Heart left ventricle (tissue), 16 donors: ENCODE measurements around the gene PYGL. TPM values are rescaled to one million over a fixed set of nuclear protein-coding genes. Genes with fewer than 3 reads are reported as not detected.

Experiments
- ATAC-seq, 4 donors: fragments of 200-7000 bp; cut with Tn5 transposase; one replicate each; pipeline ENCODE4 v1.9.1; 2020 to 2022; ENCODE audit warnings: moderate library complexity in 4 of 4, mild to moderate bottlenecking in 3 of 4, moderate number of reproducible peaks in 1 of 4
- DNase-seq, 5 donors: peaks; one replicate each; pipeline ENCODE4 v3.0.0-alpha.2; 2020
- H3K27ac ChIP-seq, 12 donors: fragments of 200-600 bp; sonication (generic) in 4 of 12; one replicate each; pipeline versions ENCODE4 v1.5.0 to v1.8.0; 2016 to 2022; ENCODE audit warnings: mild to moderate bottlenecking in 2 of 12
- H3K27me3 ChIP-seq, 9 donors: fragments of 200-600 bp; sonication (generic) in 2 of 9; one replicate each; pipeline versions ENCODE4 v1.5.1 to v1.8.0; 2016 to 2022; ENCODE audit warnings: mild to moderate bottlenecking in 3 of 9
- H3K36me3 ChIP-seq, 9 donors: fragments of 200-600 bp; sonication (generic) in 2 of 9; one replicate each; pipeline versions ENCODE4 v1.5.0 to v1.8.0; 2018 to 2022; ENCODE audit warnings: mild to moderate bottlenecking in 2 of 9
- H3K4me1 ChIP-seq, 12 donors: fragments of 200-600 bp; sonication (generic) in 4 of 12; one replicate each; pipeline versions ENCODE4 v1.5.0 to v1.8.0; 2016 to 2022; ENCODE audit warnings: mild to moderate bottlenecking in 3 of 12
- H3K4me3 ChIP-seq, 12 donors: fragments of 200-600 bp; sonication (generic) in 4 of 12; one replicate each; pipeline versions ENCODE4 v1.5.0 to v1.8.0; 2017 to 2022; ENCODE audit warnings: mild to moderate bottlenecking in 9 of 12, moderate library complexity in 4 of 12
- H3K9me3 ChIP-seq, 12 donors: fragments of 200-600 bp; sonication (generic) in 4 of 12; one replicate each; pipeline versions ENCODE4 v1.5.0 to v1.8.0; 2016 to 2022; ENCODE audit warnings: mild to moderate bottlenecking in 1 of 12
- POLR2A ChIP-seq, 2 donors: fragments of 450-650 bp; IDR thresholded peaks; one replicate each; pipeline ENCODE4 v1.6.1; 2017; ENCODE audit warnings: antibody characterized with exemption in 2 of 2, mild to moderate bottlenecking in 2 of 2, moderate library complexity in 2 of 2
- WGBS, 4 donors: extraction: QIAGEN DNeasy Blood & Tissue Kit in 2 of 4; methylation state at CpG; one replicate each; pipeline versions ENCODE4 v1.1.5 to v1.1.7; 2013 to 2018; 5-methylcytosine and 5-hydroxymethylcytosine counted together
- intact Hi-C, 10 donors: fragments of 100-400 bp; cut with DNase I; formaldehyde crosslinking; loops; one replicate each; pipeline versions ENCODE4 v1.11.1 to v1.14.2; 2022
- polyA plus RNA-seq, 2 donors: library from polyadenylated mRNA; stranded (reverse); fragments of 200-250 nt; gene quantifications; one replicate each; pipeline ENCODE4 v1.2.3, GENCODE V29; 2013
- total RNA-seq, 9 donors: library from RNA; depleted of rRNA in 2 of 9; stranded (reverse); fragments of >200 nt in 2 of 9; fragmentation: NEBNext Ultra II Directional in 3 of 9; extraction: Animal tissue kit (Norgen Biotek cat#: 25700) in 3 of 9; gene quantifications; one replicate each; pipeline versions ENCODE4 v1.1.0 to v1.2.4, GENCODE V29; 2016 to 2023
- TF ChIP-seq, protein P1 (sequence below), 12 donors: fragments of 200-600 bp; sonication (generic) in 4 of 12; IDR thresholded peaks; one replicate each; pipeline versions ENCODE4 v1.5.0 to v1.8.0; 2018 to 2022; ENCODE audit warnings: antibody characterized with exemption in 12 of 12, mild to moderate bottlenecking in 5 of 12
- donor health status: ischemic (EF 13 %, LVEDD 7.1; RV severe dilation, severe dysfunction).
- donor health status: healthy with polysubstance abuse.
- donor health status: DM: no; HTN: yes; CAD: no.
- donor health status: DM: no; HTN: no; CAD: no.
- donor health status: ischemic (EF 25% LVEDD 6.9; RV normal size, moderate dysfunction).
- donor health status: ischemic (EF 25% LVEDD 5.7; RV mildly dilated, moderate dysfunction).
- donor health status: healthy.
- donor health status: DM: yes; HTN: yes; CAD: no.
- donor health status: ischemic (EF 35%, LVEDD 5.7; RV mildly dilated, moderate dysfunction).
- donor health status: nonischemic (EF 11% LVEDD 7.7; RV severe dilation, severe dysfunction).
- donor health status: DM: yes; HTN: yes; CAD: no.
- donor health status: PGD.
- donor health status: ischemic (EF 29% LVEDD 5.4; RV normal size, mild dysfunction).
- donor health status: nonischemic (EF 23%, LVEDD 6.1; RV moderate dilation, normal function).

PYGL gene
- total and polyA plus RNA-seq, 11 donors: 2.3 to 25.5 (median 6.7) TPM

DNA sequence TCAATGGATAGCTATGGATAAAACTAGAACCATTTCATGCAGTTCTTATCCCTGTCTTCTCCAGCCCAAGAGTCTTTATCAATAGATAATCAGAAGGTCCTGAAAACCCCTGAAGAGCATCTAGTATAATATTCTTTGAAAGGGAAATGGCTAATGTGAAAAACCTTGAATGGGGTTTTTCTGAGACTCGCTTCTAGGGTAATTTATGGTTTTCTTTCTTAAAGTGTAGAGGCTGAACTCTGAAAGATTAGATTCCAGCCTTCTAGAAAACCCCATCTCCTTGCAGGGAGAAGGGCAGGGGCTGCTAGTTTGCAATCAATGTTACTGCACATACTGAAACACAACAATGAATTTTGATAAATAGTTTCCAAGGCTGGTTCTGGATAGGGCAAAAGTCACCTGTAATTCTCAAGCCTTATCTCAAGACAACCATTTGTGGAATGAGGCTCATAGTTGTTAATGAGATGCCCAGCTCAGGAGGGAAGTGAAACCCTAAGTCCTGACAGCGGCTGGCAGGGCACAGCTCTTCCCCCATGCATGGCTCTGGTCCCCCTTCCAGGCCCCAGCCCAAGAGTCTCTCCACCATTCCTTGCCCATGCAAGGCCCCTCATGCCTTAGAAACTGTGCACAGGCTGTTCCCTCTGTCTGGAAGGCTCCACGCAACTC is 33.7 kb upstream of the PYGL start:
- ATAC-seq: no peak
- TF ChIP-seq, protein P1, sequence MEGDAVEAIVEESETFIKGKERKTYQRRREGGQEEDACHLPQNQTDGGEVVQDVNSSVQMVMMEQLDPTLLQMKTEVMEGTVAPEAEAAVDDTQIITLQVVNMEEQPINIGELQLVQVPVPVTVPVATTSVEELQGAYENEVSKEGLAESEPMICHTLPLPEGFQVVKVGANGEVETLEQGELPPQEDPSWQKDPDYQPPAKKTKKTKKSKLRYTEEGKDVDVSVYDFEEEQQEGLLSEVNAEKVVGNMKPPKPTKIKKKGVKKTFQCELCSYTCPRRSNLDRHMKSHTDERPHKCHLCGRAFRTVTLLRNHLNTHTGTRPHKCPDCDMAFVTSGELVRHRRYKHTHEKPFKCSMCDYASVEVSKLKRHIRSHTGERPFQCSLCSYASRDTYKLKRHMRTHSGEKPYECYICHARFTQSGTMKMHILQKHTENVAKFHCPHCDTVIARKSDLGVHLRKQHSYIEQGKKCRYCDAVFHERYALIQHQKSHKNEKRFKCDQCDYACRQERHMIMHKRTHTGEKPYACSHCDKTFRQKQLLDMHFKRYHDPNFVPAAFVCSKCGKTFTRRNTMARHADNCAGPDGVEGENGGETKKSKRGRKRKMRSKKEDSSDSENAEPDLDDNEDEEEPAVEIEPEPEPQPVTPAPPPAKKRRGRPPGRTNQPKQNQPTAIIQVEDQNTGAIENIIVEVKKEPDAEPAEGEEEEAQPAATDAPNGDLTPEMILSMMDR (IDR thresholded peaks at IDR 0.05): no peak
- TF ChIP-seq POLR2A (IDR thresholded peaks at IDR 0.05): no peak

DNA sequence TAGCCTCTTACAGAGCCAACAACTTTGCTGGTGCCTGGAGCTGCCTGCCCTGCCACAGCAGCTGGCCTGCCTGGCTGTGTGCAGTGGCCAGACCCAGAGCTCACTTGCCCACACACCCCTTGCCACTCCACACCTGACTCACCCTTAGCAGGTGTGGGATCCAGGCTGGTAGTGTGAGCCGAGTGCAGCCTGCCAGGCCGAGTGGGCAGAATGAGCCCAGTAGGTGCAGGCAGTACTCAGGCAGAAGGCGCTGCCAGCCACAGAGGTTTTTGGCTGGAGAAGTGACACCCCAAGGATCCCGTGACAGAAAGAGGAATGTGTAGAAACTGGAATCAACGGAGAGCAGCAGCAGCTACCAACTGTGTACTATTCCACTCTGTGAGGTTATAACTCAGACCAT is 29.8 kb upstream of the PYGL start:
- H3K36me3 ChIP-seq: no peaks in the 10 kb centered on the region
- TF ChIP-seq, protein P1 (IDR thresholded peaks at IDR 0.05): no peak
- no peak for TF ChIP-seq POLR2A (IDR thresholded peaks at IDR 0.05)
- intact Hi-C loops: no loop called here
- DNase-seq: no peak
- no peak overlapping the region for H3K27ac ChIP-seq
- WGBS, 4 donors: 80 to 96% (median 83%) methylated on average over 5 of the region's 5 CpGs
- no peaks in the 10 kb centered on the region for H3K9me3 ChIP-seq
- peaks cover 0 to 4% (median 0%) of the 10 kb centered on the region in 12 donors for H3K4me1 ChIP-seq
- H3K4me3 ChIP-seq: no peak overlapping the region
- no peaks in the 10 kb centered on the region for H3K27me3 ChIP-seq
- ATAC-seq: no peak

More for the DNA sequence above, 33.7 kb upstream of the PYGL start:
- WGBS, 4 donors: 83 to 86% (median 85%) methylated on average over 3 of the region's 3 CpGs
- intact Hi-C loops: no loop called here
- no peak for DNase-seq
- H3K4me1 ChIP-seq: peaks cover 0 to 4% (median 0%) of the 10 kb centered on the region in 12 donors
- no peaks in the 10 kb centered on the region for H3K36me3 ChIP-seq
- H3K9me3 ChIP-seq: no peaks in the 10 kb centered on the region
- no peak overlapping the region for H3K4me3 ChIP-seq
- H3K27me3 ChIP-seq: no peaks in the 10 kb centered on the region
- H3K27ac ChIP-seq: no peak overlapping the region

DNA sequence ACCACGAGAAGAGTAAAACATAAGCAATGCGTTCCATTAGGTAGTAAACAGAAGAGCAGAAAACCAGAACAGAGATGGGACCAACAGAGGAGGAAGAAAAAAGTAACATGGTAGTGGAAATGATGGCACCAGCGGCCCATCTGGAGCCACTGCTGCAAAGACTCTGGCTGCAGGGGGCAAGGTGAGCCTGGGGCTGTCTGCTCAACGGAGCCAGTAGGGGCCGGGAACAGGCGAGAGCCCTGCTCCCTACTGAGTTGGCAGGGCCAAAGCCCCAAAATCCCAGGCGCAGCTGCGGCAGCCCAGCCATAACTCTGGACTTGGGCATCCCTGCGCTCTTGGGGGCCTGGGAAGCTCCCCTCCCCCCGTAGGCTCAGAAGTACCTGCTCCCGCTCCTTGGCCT is 28.5 kb upstream of the PYGL start:
- no peaks in the 10 kb centered on the region for H3K36me3 ChIP-seq
- DNase-seq: no peak

More for the DNA sequence above, 28.5 kb upstream of the PYGL start:
- H3K27ac ChIP-seq: no peak overlapping the region
- TF ChIP-seq POLR2A (IDR thresholded peaks at IDR 0.05): no peak
- TF ChIP-seq, protein P1 (IDR thresholded peaks at IDR 0.05): no peak
- no peak for ATAC-seq
- H3K27me3 ChIP-seq: no peaks in the 10 kb centered on the region
- 93 to 96% (median 94%) methylated on average over 11 of the region's 11 CpGs for WGBS, 4 donors
- intact Hi-C loops: no loop called here
- peaks cover 0 to 5% (median 0%) of the 10 kb centered on the region in 12 donors for H3K4me1 ChIP-seq
- no peak overlapping the region for H3K4me3 ChIP-seq
- H3K9me3 ChIP-seq: no peaks in the 10 kb centered on the region
